ENCODE measurements around the gene HNRNPH1.

The HNRNPH1 gene

GRCh38 chr5:179603308-179603707 is 20.2 kb downstream of the HNRNPH1 start:
- no peak for ATAC-seq
- no peak for TF ChIP-seq SNAI2 (CRISPR knock-in tag; IDR thresholded peaks at IDR 0.05)
- TF ChIP-seq ESRRG (CRISPR knock-in tag; IDR thresholded peaks at IDR 0.05), result no peak
- no peak for TF ChIP-seq ISL1 (CRISPR knock-in tag; IDR thresholded peaks at IDR 0.05)
- TF ChIP-seq ZC3H10 (CRISPR knock-in tag; IDR thresholded peaks at IDR 0.05), result no peak
- no peak for TF ChIP-seq ZNF70 (CRISPR knock-in tag; IDR thresholded peaks at IDR 0.05)
- TF ChIP-seq TOX (CRISPR knock-in tag; IDR thresholded peaks at IDR 0.05; ENCODE audit: borderline replicate concordance), result no peak
- TF ChIP-seq ZNF565 (CRISPR knock-in tag; conservative IDR thresholded peaks at IDR 0.05; ENCODE audit: low read depth), result no peak
- no peak for TF ChIP-seq BACH2 (CRISPR knock-in tag; IDR thresholded peaks at IDR 0.05; ENCODE audit: borderline replicate concordance)
- no peak for TF ChIP-seq GLIS3 (CRISPR knock-in tag; IDR thresholded peaks at IDR 0.05)
- TF ChIP-seq ZNF8 (CRISPR knock-in tag; IDR thresholded peaks at IDR 0.05), result no peak
- TF ChIP-seq TSHZ2 (CRISPR knock-in tag; IDR thresholded peaks at IDR 0.05), result no peak
- TF ChIP-seq POU6F1 (CRISPR knock-in tag; IDR thresholded peaks at IDR 0.05; ENCODE audit: borderline replicate concordance, low read depth), result no peak
- no peak for TF ChIP-seq ARNTL (CRISPR knock-in tag; IDR thresholded peaks at IDR 0.05; ENCODE audit: borderline replicate concordance, low read depth)
- TF ChIP-seq ZFP30 (CRISPR knock-in tag; IDR thresholded peaks at IDR 0.05), result no peak
- no peak for TF ChIP-seq CSDC2 (CRISPR knock-in tag; IDR thresholded peaks at IDR 0.05)
- no peak for TF ChIP-seq ZFP3 (CRISPR knock-in tag; IDR thresholded peaks at IDR 0.05)
- TF ChIP-seq PATZ1 (CRISPR knock-in tag; IDR thresholded peaks at IDR 0.05; ENCODE audit: borderline replicate concordance), result no peak
- TF ChIP-seq PPARA (CRISPR knock-in tag; IDR thresholded peaks at IDR 0.05; ENCODE audit: borderline replicate concordance), result no peak

- ATAC-seq, result no peak
- TF ChIP-seq GLIS3 (CRISPR knock-in tag; IDR thresholded peaks at IDR 0.05), result no peak
- no peak for TF ChIP-seq SNAI2 (CRISPR knock-in tag; IDR thresholded peaks at IDR 0.05)
- no peak for TF ChIP-seq CSDC2 (CRISPR knock-in tag; IDR thresholded peaks at IDR 0.05)
- no peak for TF ChIP-seq ZC3H10 (CRISPR knock-in tag; IDR thresholded peaks at IDR 0.05)
- TF ChIP-seq PATZ1 (CRISPR knock-in tag; IDR thresholded peaks at IDR 0.05; ENCODE audit: borderline replicate concordance), result no peak
- no peak for TF ChIP-seq RARB (CRISPR knock-in tag; IDR thresholded peaks at IDR 0.05)
- no peak for TF ChIP-seq ZNF8 (CRISPR knock-in tag; IDR thresholded peaks at IDR 0.05)
- TF ChIP-seq PPARA (CRISPR knock-in tag; IDR thresholded peaks at IDR 0.05; ENCODE audit: borderline replicate concordance), result no peak
- TF ChIP-seq ZFP30 (CRISPR knock-in tag; IDR thresholded peaks at IDR 0.05), result no peak
- TF ChIP-seq TCF4 (CRISPR knock-in tag; IDR thresholded peaks at IDR 0.05; ENCODE audit: borderline replicate concordance), result no peak
Measured at GRCh38 chr5:179601871-179602625, 21.4 kb downstream of the HNRNPH1 start.

- ATAC-seq, result no peak
- TF ChIP-seq CSRNP3 (CRISPR knock-in tag; IDR thresholded peaks at IDR 0.05), result no peak
- no peak for TF ChIP-seq ESRRG (CRISPR knock-in tag; IDR thresholded peaks at IDR 0.05)
- no peak for TF ChIP-seq GLIS3 (CRISPR knock-in tag; IDR thresholded peaks at IDR 0.05)
- TF ChIP-seq CSDC2 (CRISPR knock-in tag; IDR thresholded peaks at IDR 0.05), result no peak
- no peak for TF ChIP-seq ARNTL (CRISPR knock-in tag; IDR thresholded peaks at IDR 0.05; ENCODE audit: borderline replicate concordance, low read depth)
- TF ChIP-seq BACH2 (CRISPR knock-in tag; IDR thresholded peaks at IDR 0.05; ENCODE audit: borderline replicate concordance), result no peak
- no peak for TF ChIP-seq ZNF565 (CRISPR knock-in tag; conservative IDR thresholded peaks at IDR 0.05; ENCODE audit: low read depth)
- no peak for TF ChIP-seq ZNF8 (CRISPR knock-in tag; IDR thresholded peaks at IDR 0.05)
- TF ChIP-seq ZFP3 (CRISPR knock-in tag; IDR thresholded peaks at IDR 0.05), result no peak
- no peak for TF ChIP-seq PATZ1 (CRISPR knock-in tag; IDR thresholded peaks at IDR 0.05; ENCODE audit: borderline replicate concordance)
- TF ChIP-seq RARB (CRISPR knock-in tag; IDR thresholded peaks at IDR 0.05), result no peak
- TF ChIP-seq ZFP30 (CRISPR knock-in tag; IDR thresholded peaks at IDR 0.05), result no peak
- no peak for TF ChIP-seq TCF4 (CRISPR knock-in tag; IDR thresholded peaks at IDR 0.05; ENCODE audit: borderline replicate concordance)
- no peak for TF ChIP-seq CREB5 (CRISPR knock-in tag; IDR thresholded peaks at IDR 0.05; ENCODE audit: low read depth)
Measured at GRCh38 chr5:179599973-179600372, 23.5 kb downstream of the HNRNPH1 start.

Measured in SK-N-SH treated with all-trans-retinoic acid at 6 μM for 48 hours (cell line).